Spleen (tissue), 7 donors: ENCODE data around the gene USH2A.

Experiments
- POLR2A ChIP-seq, 3 donors: fragments of 450-650 bp; IDR thresholded peaks; one replicate each; pipeline ENCODE4 v1.5.1; 2017; ENCODE audit warnings: antibody characterized with exemption in 3 of 3, mild to moderate bottlenecking in 1 of 3
- POLR2AphosphoS5 ChIP-seq, 3 donors: sonication (generic); formaldehyde crosslinking; IDR thresholded peaks; one replicate each; pipeline ENCODE4 v1.5.1; 2017; ENCODE audit warnings: antibody characterized with exemption in 3 of 3
- TF ChIP-seq, protein P1 (sequence below), 11 experiments: fragments of 200-600 bp in 7 of 11; fragments of 450-650 bp in 4 of 11; sonication (generic) in 4 of 11; IDR thresholded peaks in 8 of 11; conservative IDR thresholded peaks in 3 of 11; 1 replicate in 7 of 11; 2 replicates in 4 of 11; pipeline versions ENCODE4 v1.4.0 to v1.8.0; 2016 to 2021; ENCODE audit warnings: antibody characterized with exemption in 11 of 11, inconsistent platforms in 4 of 11, mild to moderate bottlenecking in 1 of 11
- donor health status: DM: no; HTN: no; CAD: no; lungs with moderate emphysema.
- donor health status: DM: no; HTN: no; CAD: no.
- donor health status: DM: no; HTN: no; CAD: no.

DNA sequence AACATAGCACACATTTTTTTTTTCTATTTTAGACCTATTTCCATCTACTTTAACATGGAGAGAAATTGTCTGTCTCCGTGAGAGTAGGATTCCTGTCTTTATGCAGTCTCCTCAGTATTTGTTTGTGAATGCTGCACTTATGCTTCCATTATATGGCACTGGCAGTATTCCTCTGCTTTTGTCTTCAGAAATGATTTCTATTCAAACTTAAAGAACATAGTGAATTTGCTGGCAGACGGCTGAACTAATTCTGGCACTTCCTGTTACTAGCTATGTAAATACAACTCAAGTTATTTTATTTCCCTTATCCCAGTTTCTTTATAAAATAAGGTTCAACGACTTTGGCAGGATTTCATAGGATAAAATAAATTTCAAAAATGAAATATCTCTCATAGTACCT lies 810.9 kb downstream of the USH2A start:
- TF ChIP-seq, protein P1, sequence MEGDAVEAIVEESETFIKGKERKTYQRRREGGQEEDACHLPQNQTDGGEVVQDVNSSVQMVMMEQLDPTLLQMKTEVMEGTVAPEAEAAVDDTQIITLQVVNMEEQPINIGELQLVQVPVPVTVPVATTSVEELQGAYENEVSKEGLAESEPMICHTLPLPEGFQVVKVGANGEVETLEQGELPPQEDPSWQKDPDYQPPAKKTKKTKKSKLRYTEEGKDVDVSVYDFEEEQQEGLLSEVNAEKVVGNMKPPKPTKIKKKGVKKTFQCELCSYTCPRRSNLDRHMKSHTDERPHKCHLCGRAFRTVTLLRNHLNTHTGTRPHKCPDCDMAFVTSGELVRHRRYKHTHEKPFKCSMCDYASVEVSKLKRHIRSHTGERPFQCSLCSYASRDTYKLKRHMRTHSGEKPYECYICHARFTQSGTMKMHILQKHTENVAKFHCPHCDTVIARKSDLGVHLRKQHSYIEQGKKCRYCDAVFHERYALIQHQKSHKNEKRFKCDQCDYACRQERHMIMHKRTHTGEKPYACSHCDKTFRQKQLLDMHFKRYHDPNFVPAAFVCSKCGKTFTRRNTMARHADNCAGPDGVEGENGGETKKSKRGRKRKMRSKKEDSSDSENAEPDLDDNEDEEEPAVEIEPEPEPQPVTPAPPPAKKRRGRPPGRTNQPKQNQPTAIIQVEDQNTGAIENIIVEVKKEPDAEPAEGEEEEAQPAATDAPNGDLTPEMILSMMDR (IDR thresholded peaks at IDR 0.05 in 8 of 11, conservative IDR thresholded peaks at IDR 0.05 in 3 of 11) = no peak
- TF ChIP-seq POLR2AphosphoS5 (IDR thresholded peaks at IDR 0.05) = no peak
- TF ChIP-seq POLR2A (IDR thresholded peaks at IDR 0.05) = no peak
